ENCODE results near the gene CTAGE6.
"Not testable (repeated sequence)": the region's sequence is repeated elsewhere in the genome, so short reads cannot be mapped to it uniquely, and the experiment has no call there.

Gene CTAGE6

DNA sequence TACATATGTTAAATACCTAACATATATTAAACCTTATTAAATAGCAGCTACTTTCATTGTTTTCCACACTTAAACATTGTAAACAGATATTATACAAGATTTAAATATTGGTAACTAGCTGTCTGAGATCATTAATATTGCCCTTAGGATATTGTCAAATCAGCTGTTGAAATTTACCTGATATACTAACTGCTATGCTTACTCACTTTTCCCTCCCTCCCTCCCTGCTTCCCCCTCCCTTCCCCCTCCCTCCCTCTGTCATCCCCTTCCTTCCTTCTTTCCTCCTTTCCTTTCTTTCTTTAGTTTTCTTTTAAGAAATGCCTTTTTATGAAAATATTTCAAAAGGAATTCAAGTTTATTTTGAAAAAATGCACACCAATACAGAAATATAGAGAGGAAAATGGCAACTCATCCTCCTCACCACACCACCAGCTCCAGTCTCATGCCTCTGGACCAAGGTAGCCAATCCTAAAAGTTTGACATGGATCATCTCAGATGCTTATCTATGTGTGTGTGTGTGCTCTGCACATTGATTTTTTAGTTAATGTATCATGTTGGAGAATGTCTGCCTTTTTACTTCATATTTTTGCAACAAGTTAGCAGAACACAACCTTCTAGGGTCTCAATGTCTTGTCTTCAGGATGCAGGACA lies 41.8 kb downstream of the CTAGE6 start:
- not testable (repeated sequence) for DNase-seq (ENCODE audit: low spot score); FAIRE-seq

DNA sequence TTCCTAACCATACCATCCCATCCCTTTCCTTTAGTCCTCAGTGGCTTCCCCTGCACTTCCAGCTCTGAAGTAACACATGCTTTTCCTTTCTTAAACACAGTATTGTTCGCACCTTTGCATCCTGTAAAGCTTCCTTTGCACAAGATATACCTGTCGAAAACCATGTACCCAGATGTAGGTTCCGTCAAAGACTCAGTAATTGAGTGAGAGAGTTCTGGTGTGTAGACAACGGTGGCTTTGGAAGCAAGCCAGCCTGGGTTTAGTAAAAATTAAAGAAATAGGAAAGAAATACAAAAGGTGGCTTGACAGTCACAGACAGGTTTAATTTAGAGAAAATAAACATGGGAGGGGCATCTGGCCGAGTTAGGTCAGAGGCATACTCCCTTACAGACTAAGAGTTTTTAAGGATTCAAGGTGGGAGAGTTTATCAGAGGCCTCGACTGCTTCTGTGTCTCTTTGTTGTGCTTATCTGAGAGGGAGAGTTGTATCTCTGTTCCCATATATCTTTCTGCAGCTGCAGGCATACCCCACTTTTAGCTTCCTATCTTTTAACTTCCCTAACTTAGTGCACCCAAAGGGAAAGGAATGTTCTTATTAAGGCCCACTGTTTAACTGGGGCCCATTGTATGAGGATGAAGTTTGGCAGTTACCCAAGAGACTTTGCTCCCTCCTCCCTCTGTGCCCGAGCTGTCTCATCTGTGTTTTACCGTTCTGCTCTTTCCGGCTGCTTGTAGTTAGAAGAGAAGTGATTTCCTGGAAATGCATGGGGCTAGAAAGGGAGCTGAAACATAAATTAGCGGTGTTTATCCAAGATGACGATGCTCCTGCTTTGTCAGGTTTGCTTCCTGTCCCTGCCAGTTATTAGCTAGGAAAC lies 42.7 kb downstream of the CTAGE6 start:
- DNase-seq (ENCODE audit: low spot score); FAIRE-seq: not testable (repeated sequence)

DNA sequence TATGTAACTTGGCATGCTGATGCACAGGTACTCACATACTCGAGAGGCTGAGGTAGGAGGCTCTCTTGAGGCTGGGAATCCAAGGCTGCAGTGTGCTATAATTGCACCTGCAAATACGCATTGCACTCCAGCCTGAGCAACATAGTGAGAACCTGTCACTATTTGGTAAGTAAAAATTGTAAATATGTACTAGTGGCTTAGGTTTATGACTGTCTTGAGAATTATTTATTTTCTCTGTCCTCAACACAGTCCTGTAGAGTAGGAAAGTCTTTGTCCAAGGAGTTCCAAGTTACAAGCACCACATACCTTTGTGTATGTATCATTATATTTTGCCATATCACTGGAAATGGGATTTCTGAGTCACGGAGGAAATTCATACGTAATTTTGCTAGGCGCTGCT lies 45.1 kb downstream of the CTAGE6 start:
- DNase-seq (ENCODE audit: low spot score); FAIRE-seq: not testable (repeated sequence)

GRCh38 chr7:143711727-143712324 lies 45.7 kb downstream of the CTAGE6 start:
- FAIRE-seq; DNase-seq (ENCODE audit: low spot score): not testable (repeated sequence)

GRCh38 chr7:143709895-143710294 lies 47.6 kb downstream of the CTAGE6 start:
- FAIRE-seq; DNase-seq (ENCODE audit: low spot score): not testable (repeated sequence)

All from urothelium cell line (cell line).